Heart left ventricle (tissue), 16 donors: Measurements from ENCODE around the gene ARRDC4. TPM values are rescaled to one million over a fixed set of nuclear protein-coding genes. Genes with fewer than 3 reads are reported as not detected.

Experiments used
- ATAC-seq, 4 donors: fragments of 200-7000 bp; cut with Tn5 transposase; one replicate each; pipeline ENCODE4 v1.9.1; 2020 to 2022; ENCODE audit warnings: moderate library complexity in 4 of 4, mild to moderate bottlenecking in 3 of 4, moderate number of reproducible peaks in 1 of 4
- DNase-seq, 5 donors: peaks; one replicate each; pipeline ENCODE4 v3.0.0-alpha.2; 2020
- H3K27ac ChIP-seq, 12 donors: fragments of 200-600 bp; sonication (generic) in 4 of 12; one replicate each; pipeline versions ENCODE4 v1.5.0 to v1.8.0; 2016 to 2022; ENCODE audit warnings: mild to moderate bottlenecking in 2 of 12
- H3K27me3 ChIP-seq, 9 donors: fragments of 200-600 bp; sonication (generic) in 2 of 9; one replicate each; pipeline versions ENCODE4 v1.5.1 to v1.8.0; 2016 to 2022; ENCODE audit warnings: mild to moderate bottlenecking in 3 of 9
- H3K36me3 ChIP-seq, 9 donors: fragments of 200-600 bp; sonication (generic) in 2 of 9; one replicate each; pipeline versions ENCODE4 v1.5.0 to v1.8.0; 2018 to 2022; ENCODE audit warnings: mild to moderate bottlenecking in 2 of 9
- H3K4me1 ChIP-seq, 12 donors: fragments of 200-600 bp; sonication (generic) in 4 of 12; one replicate each; pipeline versions ENCODE4 v1.5.0 to v1.8.0; 2016 to 2022; ENCODE audit warnings: mild to moderate bottlenecking in 3 of 12
- H3K4me3 ChIP-seq, 12 donors: fragments of 200-600 bp; sonication (generic) in 4 of 12; one replicate each; pipeline versions ENCODE4 v1.5.0 to v1.8.0; 2017 to 2022; ENCODE audit warnings: mild to moderate bottlenecking in 9 of 12, moderate library complexity in 4 of 12
- H3K9me3 ChIP-seq, 12 donors: fragments of 200-600 bp; sonication (generic) in 4 of 12; one replicate each; pipeline versions ENCODE4 v1.5.0 to v1.8.0; 2016 to 2022; ENCODE audit warnings: mild to moderate bottlenecking in 1 of 12
- CTCF ChIP-seq, 12 donors: fragments of 200-600 bp; sonication (generic) in 4 of 12; IDR thresholded peaks; one replicate each; pipeline versions ENCODE4 v1.5.0 to v1.8.0; 2018 to 2022; ENCODE audit warnings: antibody characterized with exemption in 12 of 12, mild to moderate bottlenecking in 5 of 12
- POLR2A ChIP-seq, 2 donors: fragments of 450-650 bp; IDR thresholded peaks; one replicate each; pipeline ENCODE4 v1.6.1; 2017; ENCODE audit warnings: antibody characterized with exemption in 2 of 2, mild to moderate bottlenecking in 2 of 2, moderate library complexity in 2 of 2
- WGBS, 4 donors: extraction: QIAGEN DNeasy Blood & Tissue Kit in 2 of 4; methylation state at CpG; one replicate each; pipeline versions ENCODE4 v1.1.5 to v1.1.7; 2013 to 2018; 5-methylcytosine and 5-hydroxymethylcytosine counted together
- intact Hi-C, 10 donors: fragments of 100-400 bp; cut with DNase I; formaldehyde crosslinking; loops; one replicate each; pipeline versions ENCODE4 v1.11.1 to v1.14.2; 2022
- polyA plus RNA-seq, 2 donors: library from polyadenylated mRNA; stranded (reverse); fragments of 200-250 nt; gene quantifications; one replicate each; pipeline ENCODE4 v1.2.3, GENCODE V29; 2013
- total RNA-seq, 9 donors: library from RNA; depleted of rRNA in 2 of 9; stranded (reverse); fragments of >200 nt in 2 of 9; fragmentation: NEBNext Ultra II Directional in 3 of 9; extraction: Animal tissue kit (Norgen Biotek cat#: 25700) in 3 of 9; gene quantifications; one replicate each; pipeline versions ENCODE4 v1.1.0 to v1.2.4, GENCODE V29; 2016 to 2023
- donor health status: ischemic (EF 13 %, LVEDD 7.1; RV severe dilation, severe dysfunction).
- donor health status: healthy with polysubstance abuse.
- donor health status: DM: no; HTN: yes; CAD: no.
- donor health status: DM: no; HTN: no; CAD: no.
- donor health status: ischemic (EF 25% LVEDD 6.9; RV normal size, moderate dysfunction).
- donor health status: ischemic (EF 25% LVEDD 5.7; RV mildly dilated, moderate dysfunction).
- donor health status: healthy.
- donor health status: DM: yes; HTN: yes; CAD: no.
- donor health status: ischemic (EF 35%, LVEDD 5.7; RV mildly dilated, moderate dysfunction).
- donor health status: nonischemic (EF 11% LVEDD 7.7; RV severe dilation, severe dysfunction).
- donor health status: DM: yes; HTN: yes; CAD: no.
- donor health status: PGD.
- donor health status: ischemic (EF 29% LVEDD 5.4; RV normal size, mild dysfunction).
- donor health status: nonischemic (EF 23%, LVEDD 6.1; RV moderate dilation, normal function).

Gene ARRDC4
- total and polyA plus RNA-seq, 11 donors = 9.7 to 49.6 (median 18.2) TPM

GRCh38 chr15:97967881-97968280 lies 7.4 kb downstream of the ARRDC4 start:
- WGBS, 4 donors = 84 to 90% (median 85%) methylated on average over 2 of the region's 2 CpGs
- Histone ChIP-seq H3K4me3 (no peak overlapping the region), H3K27ac (no peak overlapping the region), H3K36me3 (peaks cover 0 to 75% (median 57%) of the 10 kb centered on the region in 9 donors), H3K4me1 (peaks cover 0 to 50% (median 22%) of the 10 kb centered on the region in 12 donors), H3K27me3 (no peaks in the 10 kb centered on the region), H3K9me3 (no peaks in the 10 kb centered on the region)
- DNase-seq (no peak), ATAC-seq (no peak)
- intact Hi-C loops = loop anchor here in 1 of 10 donors (10.0 kb wide), 1 partner anchor 63 kb away; no protein-coding TSS in a partner anchor
- TF ChIP-seq CTCF (IDR thresholded peaks at IDR 0.05) (no peak), POLR2A (IDR thresholded peaks at IDR 0.05) (no peak)

- ATAC-seq = no peak
- WGBS, 4 donors = 68 to 82% (median 73%) methylated on average over 1 of the region's 1 CpG
- Histone ChIP-seq H3K4me1 (peaks cover 0 to 46% (median 18%) of the 10 kb centered on the region in 12 donors), H3K4me3 (no peak overlapping the region), H3K27me3 (no peaks in the 10 kb centered on the region), H3K9me3 (no peaks in the 10 kb centered on the region), H3K27ac (no peak overlapping the region), H3K36me3 (peaks cover 0 to 80% (median 62%) of the 10 kb centered on the region in 9 donors)
- no peak for TF ChIP-seq POLR2A (IDR thresholded peaks at IDR 0.05)
- no peak for TF ChIP-seq CTCF (IDR thresholded peaks at IDR 0.05)
- intact Hi-C loops = loop anchor here in 1 of 10 donors (10.0 kb wide), 1 partner anchor 64 kb away; no protein-coding TSS in a partner anchor
- no peak for DNase-seq
Observed at GRCh38 chr15:97968380-97968779, 7.9 kb downstream of the ARRDC4 start.

GRCh38 chr15:97972366-97972765 lies 11.9 kb downstream of the ARRDC4 start:
- H3K9me3 ChIP-seq = no peaks in the 10 kb centered on the region
- TF ChIP-seq CTCF (IDR thresholded peaks at IDR 0.05) = no peak
- TF ChIP-seq POLR2A (IDR thresholded peaks at IDR 0.05) = no peak
- H3K27ac ChIP-seq = no peak overlapping the region
- peaks cover 0 to 76% (median 54%) of the 10 kb centered on the region in 9 donors for H3K36me3 ChIP-seq
- no peak for ATAC-seq
- DNase-seq = no peak
- peaks cover 0 to 13% (median 1%) of the 10 kb centered on the region in 12 donors for H3K4me1 ChIP-seq
- intact Hi-C loops = no loop called here
- H3K4me3 ChIP-seq = no peak overlapping the region
- WGBS, 4 donors = 35 to 66% (median 41%) methylated on average over 1 of the region's 1 CpG
- no peaks in the 10 kb centered on the region for H3K27me3 ChIP-seq

- no peak for TF ChIP-seq CTCF (IDR thresholded peaks at IDR 0.05)
- no peak for TF ChIP-seq POLR2A (IDR thresholded peaks at IDR 0.05)
- H3K27me3 ChIP-seq = no peaks in the 10 kb centered on the region
- H3K27ac ChIP-seq = no peak overlapping the region
- no peaks in the 10 kb centered on the region for H3K9me3 ChIP-seq
- peaks cover 0 to 7% (median 0%) of the 10 kb centered on the region in 12 donors for H3K4me1 ChIP-seq
- DNase-seq = no peak
- H3K4me3 ChIP-seq = no peak overlapping the region
- WGBS, 4 donors = 77 to 88% (median 85%) methylated on average over 8 of the region's 8 CpGs
- intact Hi-C loops = no loop called here
- H3K36me3 ChIP-seq = peaks cover 0 to 39% (median 24%) of the 10 kb centered on the region in 9 donors
- no peak for ATAC-seq
Observed at GRCh38 chr15:97976129-97976528, 15.6 kb downstream of the ARRDC4 start.
